DND-41 (cell line): ENCODE measurements around the gene FOXA2.

Source experiments
- ATAC-seq: fragments of 200-7000 bp; cut with Tn5 transposase; 3 replicates; pipeline ENCODE4 v1.9.1; 2021; ENCODE audit warnings: low read depth; ENCODE audit not compliant: insufficient read depth
- DNase-seq: peaks from one replicate; pipeline ENCODE4 v3.0.0-alpha.2; 2020
- H2AFZ ChIP-seq: 2 replicates; pipeline ENCODE4 v1.6.0; 2012; ENCODE audit warnings: low read depth, low read length
- H3K27ac ChIP-seq: 2 replicates; pipeline ENCODE4 v1.5.1; 2012; ENCODE audit warnings: low read length, inconsistent platforms
- H3K27me3 ChIP-seq: fragments of 200-600 bp; sonication (generic); 2 replicates; pipeline ENCODE4 v1.6.0; 2012; ENCODE audit warnings: low read length, mild to moderate bottlenecking, inconsistent platforms; ENCODE audit not compliant: insufficient read depth, poor library complexity
- H3K36me3 ChIP-seq: 2 replicates; pipeline ENCODE4 v1.5.1; 2012; ENCODE audit warnings: low read length, inconsistent platforms; ENCODE audit not compliant: insufficient read depth
- H3K4me1 ChIP-seq: 2 replicates; pipeline ENCODE4 v1.5.1; 2012; ENCODE audit warnings: mild to moderate bottlenecking, low read length; ENCODE audit not compliant: insufficient read depth
- H3K4me2 ChIP-seq: 2 replicates; pipeline ENCODE4 v1.6.0; 2012; ENCODE audit warnings: mild to moderate bottlenecking, moderate library complexity, low read length, inconsistent platforms; ENCODE audit not compliant: insufficient read depth
- H3K4me3 ChIP-seq, 2 experiments: fragments of 200-600 bp in 1 of 2; shearing (Covaris generic) in 1 of 2; 2 replicates each; pipeline ENCODE4 v1.5.1; 2012 to 2016; ENCODE audit warnings: inconsistent platforms in 2 of 2, low read length in 2 of 2, mild to moderate bottlenecking in 2 of 2, low read depth in 1 of 2, moderate library complexity in 1 of 2
- H3K79me2 ChIP-seq: 2 replicates; pipeline ENCODE4 v1.6.0; 2012; ENCODE audit warnings: low read length, inconsistent platforms; ENCODE audit not compliant: insufficient read depth
- H3K9ac ChIP-seq: 2 replicates; pipeline ENCODE4 v1.6.0; 2012; ENCODE audit warnings: low read depth, mild to moderate bottlenecking, inconsistent platforms, low read length, moderate library complexity
- H3K9me3 ChIP-seq: 2 replicates; pipeline ENCODE4 v1.5.1; 2012; ENCODE audit warnings: low read length, moderate library complexity, mild to moderate bottlenecking, inconsistent platforms; ENCODE audit not compliant: insufficient read depth, severe bottlenecking
- H4K20me1 ChIP-seq: 2 replicates; pipeline ENCODE4 v1.6.0; 2012; ENCODE audit warnings: low read length; ENCODE audit not compliant: insufficient read depth
- CTCF ChIP-seq: IDR thresholded peaks from 2 replicates; pipeline ENCODE4 v1.5.1; 2012; ENCODE audit warnings: borderline replicate concordance, low read length, moderate library complexity, mild to moderate bottlenecking; ENCODE audit not compliant: poor library complexity, severe bottlenecking; ENCODE audit errors: extremely low read depth
- EZH2 ChIP-seq: IDR thresholded peaks from 3 replicates; pipeline ENCODE4 v1.6.1; 2012; ENCODE audit warnings: borderline replicate concordance, low read depth, mild to moderate bottlenecking, moderate library complexity, low read length, inconsistent platforms; ENCODE audit not compliant: severe bottlenecking

Gene FOXA2

GRCh38 chr20:22582964-22583772, 1.2 kb downstream of the FOXA2 start:
- no peaks in the 10 kb centered on the region for H3K79me2 ChIP-seq
- no peaks in the 10 kb centered on the region for H3K4me1 ChIP-seq
- H3K4me3 ChIP-seq, result no peak overlapping the region
- H3K9ac ChIP-seq, result no peak overlapping the region
- no peak overlapping the region for H3K27ac ChIP-seq
- ATAC-seq, result no peak
- H2AFZ ChIP-seq, result no peak overlapping the region
- no peaks in the 10 kb centered on the region for H3K36me3 ChIP-seq
- H3K27me3 ChIP-seq, result no peaks in the 10 kb centered on the region
- TF ChIP-seq EZH2 (no peak), CTCF (no peak)
- no peaks in the 10 kb centered on the region for H3K9me3 ChIP-seq
- DNase-seq, result no peak
- no peaks in the 10 kb centered on the region for H4K20me1 ChIP-seq
- H3K4me2 ChIP-seq, result no peak overlapping the region

DNA sequence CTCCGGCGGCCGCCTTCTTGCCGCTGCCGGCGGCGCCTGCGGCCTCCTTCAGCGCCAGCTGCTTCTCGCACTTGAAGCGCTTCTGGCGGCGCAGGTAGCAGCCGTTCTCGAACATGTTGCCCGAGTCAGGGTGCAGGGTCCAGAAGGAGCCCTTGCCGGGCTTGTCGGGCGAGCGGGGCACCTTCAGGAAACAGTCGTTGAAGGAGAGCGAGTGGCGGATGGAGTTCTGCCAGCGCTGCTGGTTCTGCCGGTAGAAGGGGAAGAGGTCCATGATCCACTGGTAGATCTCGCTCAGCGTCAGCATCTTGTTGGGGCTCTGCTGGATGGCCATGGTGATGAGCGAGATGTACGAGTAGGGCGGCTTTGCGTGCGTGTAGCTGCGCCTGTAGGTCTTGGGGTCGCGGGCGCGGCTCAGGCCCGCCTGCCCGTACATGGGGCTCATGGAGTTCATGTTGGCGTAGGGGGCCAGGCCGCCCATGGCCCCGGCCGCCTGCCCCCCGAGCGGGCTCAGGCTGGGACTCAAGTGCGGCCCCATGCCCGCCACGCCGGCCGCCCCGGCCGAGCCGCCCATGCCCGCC, 1.9 kb downstream of the FOXA2 start:
- H3K9me3 ChIP-seq, result no peaks in the 10 kb centered on the region
- no peak for TF ChIP-seq CTCF
- no peak for TF ChIP-seq EZH2
- ATAC-seq (no peak), DNase-seq (no peak)
- no peak overlapping the region for H3K4me2 ChIP-seq
- H3K27me3 ChIP-seq, result no peaks in the 10 kb centered on the region
- no peaks in the 10 kb centered on the region for H3K4me1 ChIP-seq
- no peak overlapping the region for H3K9ac ChIP-seq
- no peaks in the 10 kb centered on the region for H4K20me1 ChIP-seq
- H2AFZ ChIP-seq, result no peak overlapping the region
- H3K79me2 ChIP-seq, result no peaks in the 10 kb centered on the region
- no peaks in the 10 kb centered on the region for H3K36me3 ChIP-seq
- H3K4me3 ChIP-seq, result no peak overlapping the region
- H3K27ac ChIP-seq, result no peak overlapping the region

DNA sequence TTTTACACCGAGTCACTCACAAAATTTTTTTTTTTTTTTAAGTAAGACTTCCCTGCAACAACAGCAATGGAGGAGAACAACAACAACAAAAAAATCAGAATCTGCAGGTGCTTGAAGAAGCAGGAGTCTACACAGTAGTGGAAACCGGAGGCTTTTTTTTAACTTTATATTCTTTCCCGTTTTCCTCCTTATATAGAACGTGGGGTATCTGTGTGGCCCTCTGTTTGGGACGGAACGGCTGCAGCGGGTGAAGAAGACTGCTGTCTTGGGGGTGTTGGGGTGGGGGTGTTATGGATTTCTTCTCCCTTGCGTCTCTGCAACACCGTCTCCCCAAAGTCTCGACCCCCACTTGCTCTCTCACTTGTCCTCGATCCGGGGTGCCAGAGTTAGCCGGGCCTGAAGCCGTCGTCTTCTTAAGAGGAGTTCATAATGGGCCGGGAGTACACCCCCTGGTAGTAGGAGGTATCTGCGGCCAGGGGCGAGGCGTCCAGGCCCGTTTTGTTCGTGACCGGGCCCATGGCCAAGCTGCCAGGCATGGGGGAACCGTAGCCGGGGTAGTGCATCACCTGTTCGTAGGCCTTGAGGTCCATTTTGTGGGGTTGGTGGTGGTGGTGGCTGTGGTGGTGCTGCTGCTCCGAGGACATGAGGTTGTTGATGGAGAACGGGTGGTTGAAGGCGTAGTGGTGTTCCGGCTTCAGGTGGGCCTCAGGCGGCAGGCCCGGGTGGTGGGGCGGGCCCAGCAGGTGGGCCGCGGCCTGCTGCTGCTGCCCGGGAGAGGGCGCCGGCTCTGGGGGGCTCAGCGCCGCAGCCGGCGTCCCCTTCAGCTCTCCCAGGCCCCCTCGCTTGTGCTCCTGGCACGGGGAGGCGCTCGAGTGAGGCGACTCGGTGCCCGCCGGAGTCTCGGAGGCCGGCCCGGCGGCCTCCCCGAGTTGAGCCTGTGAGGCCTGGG, 2.7 kb downstream of the FOXA2 start:
- no peak overlapping the region for H2AFZ ChIP-seq
- H3K4me1 ChIP-seq, result no peaks in the 10 kb centered on the region
- H3K79me2 ChIP-seq, result no peaks in the 10 kb centered on the region
- H3K9ac ChIP-seq, result no peak overlapping the region
- H3K4me2 ChIP-seq, result no peak overlapping the region
- H4K20me1 ChIP-seq, result no peaks in the 10 kb centered on the region
- no peaks in the 10 kb centered on the region for H3K9me3 ChIP-seq
- no peak overlapping the region for H3K4me3 ChIP-seq
- ATAC-seq, result no peak
- H3K27me3 ChIP-seq, result no peaks in the 10 kb centered on the region
- no peak overlapping the region for H3K27ac ChIP-seq
- H3K36me3 ChIP-seq, result no peaks in the 10 kb centered on the region
- no peak for DNase-seq
- no peak for TF ChIP-seq EZH2
- TF ChIP-seq CTCF, result no peak
